ENCODE results near the gene DCAF12. TPM values are rescaled to one million over a fixed set of nuclear protein-coding genes. Genes with fewer than 3 reads are reported as not detected.

Gene DCAF12
- polyA plus RNA-seq, 1 of the 3 experiments (the other 2 are of a cell fraction) = 20.8 TPM

- TF ChIP-seq RFX5 (IDR thresholded peaks at IDR 0.05; ENCODE audit: low read length) (no peak), MAX (IDR thresholded peaks at IDR 0.05; ENCODE audit: low read depth) (no peak)
Measured at GRCh38 chr9:34125681-34126206, 754 bp downstream of the DCAF12 start (continued).

- H3K4me2 ChIP-seq = peak overlapping the region; percentile 92
- POLR2A ChIA-PET = no interaction called here
- H4K20me1 ChIP-seq (ENCODE audit: insufficient read depth) = no peaks in the 10 kb centered on the region; the same call in 1 of the 2 replicates
- no peaks in the 10 kb centered on the region for H3K27me3 ChIP-seq (ENCODE audit: insufficient read depth)
- H3K4me1 ChIP-seq (ENCODE audit: control insufficient read depth in 1 of 2, insufficient read depth in 2 of 2, low read depth in 1 of 2, low read length in 1 of 2) = peaks cover 7 to 23% of the 10 kb centered on the region in 2 experiments; a peak in 3 of 4 replicates
- H3K27ac ChIP-seq (ENCODE audit: low read depth in 2 of 2, low read length in 1 of 2) = no peak overlapping the region; a peak in 1 of 4 replicates
- H3K79me2 ChIP-seq (ENCODE audit: insufficient read depth) = peaks cover 66% of the 10 kb centered on the region
- H3F3A ChIP-seq (replicated peaks; ENCODE audit: insufficient read depth) = no peaks in the 10 kb centered on the region
- H3K9me3 ChIP-seq = no peaks in the 10 kb centered on the region
- no peak overlapping the region for H2AFZ ChIP-seq (ENCODE audit: low read depth)
- peak overlapping the region; percentile 93 to 94 for H3K4me3 ChIP-seq (ENCODE audit: low read depth in 2 of 2, low read length in 1 of 2)
- CTCF ChIA-PET = no interaction called here
- TF ChIP-seq EP300 (IDR thresholded peaks at IDR 0.05; ENCODE audit: borderline replicate concordance in 1 of 2, low read depth in 1 of 2, low read length in 1 of 2) (no peak), REST (IDR thresholded peaks at IDR 0.05; ENCODE audit: low read depth, low read length) (no peak), POLR2AphosphoS5 (IDR thresholded peaks at IDR 0.05; ENCODE audit: low read depth, low read length) (no peak), IRF3 (IDR thresholded peaks at IDR 0.05; ENCODE audit: low read depth, low read length) (no peak), GATA2 (CRISPR knock-in tag; IDR thresholded peaks at IDR 0.05) (no peak), SIN3A (IDR thresholded peaks at IDR 0.05; ENCODE audit: borderline replicate concordance, low read depth, low read length) (no peak), RXRA (IDR thresholded peaks at IDR 0.05; ENCODE audit: borderline replicate concordance, low read depth) (no peak), JUND (IDR thresholded peaks at IDR 0.05) (no peak), MAX (IDR thresholded peaks at IDR 0.05; ENCODE audit: low read depth) (no peak), TCF12 (IDR thresholded peaks at IDR 0.05) (no peak), CHD2 (IDR thresholded peaks at IDR 0.05; ENCODE audit: low read length, partially characterized antibody) (no peak), FOXJ3 (CRISPR knock-in tag; IDR thresholded peaks at IDR 0.05) (no peak), GABPA (IDR thresholded peaks at IDR 0.05; ENCODE audit: low read depth) (no peak), RAD21 (IDR thresholded peaks at IDR 0.05; ENCODE audit: low read length) (no peak), RCOR1 (IDR thresholded peaks at IDR 0.05; ENCODE audit: low read length) (no peak), MEF2A (IDR thresholded peaks at IDR 0.05; ENCODE audit: borderline replicate concordance, low read depth) (no peak), MXI1 (IDR thresholded peaks at IDR 0.05; ENCODE audit: low read depth, low read length) (no peak)
- H3K9me2 ChIP-seq = no peaks in the 10 kb centered on the region
- no peak for DNase-seq
- WGBS (ENCODE audit: low lambda C conversion rate) = 38% methylated on average over 6 of the region's 6 CpGs
- peak overlapping the region; percentile 93 for H3K9ac ChIP-seq
- peaks cover 22 to 26% of the 10 kb centered on the region in 2 experiments for H3K36me3 ChIP-seq (replicated peaks in 1 of 2; ENCODE audit: control insufficient read depth in 1 of 2, insufficient read depth in 2 of 2, low read length in 1 of 2)
Measured at GRCh38 chr9:34124926-34125325, 1.6 kb downstream of the DCAF12 start.

Measured in SK-N-SH (cell line).